SK-N-SH (cell line): ENCODE results near the gene SLAIN2. TPM values are rescaled to one million over a fixed set of nuclear protein-coding genes. Genes with fewer than 3 reads are reported as not detected.

Experiments used
- CTCF ChIA-PET: fragments of 300-600, 350-600 bp; formaldehyde crosslinking; extraction: SDS; loops from one replicate; lab custom pipeline; 2021; lab: Yijun Ruan, JAX
- POLR2A ChIA-PET: fragments of 350-600 bp; sonication (Branson Sonifier 250); formaldehyde crosslinking; extraction: SDS; loops from one replicate; lab custom pipeline; 2020; ENCODE audit warnings: antibody characterized with exemption, inconsistent platforms; lab: Yijun Ruan, JAX
- DNase-seq: peaks from one replicate; pipeline ENCODE4 v3.0.0; 2012
- H2AFZ ChIP-seq: fragments of 200-600 bp; sonication (generic); 2 replicates; pipeline ENCODE4 v1.8.1; 2016; ENCODE audit warnings: antibody characterized with exemption, mild to moderate bottlenecking, low read depth
- H3F3A ChIP-seq: fragments of 200-600 bp; sonication (generic); replicated peaks from 2 replicates; pipeline ENCODE3; 2016; ENCODE audit warnings: antibody characterized with exemption, mild to moderate bottlenecking; ENCODE audit not compliant: insufficient read depth
- H3K27ac ChIP-seq, 2 experiments: fragments of 200-500 bp in 1 of 2; fragments of 200-600 bp in 1 of 2; sonication (Bioruptor generic) in 1 of 2; sonication (generic), shearing (Covaris generic) in 1 of 2; 2 replicates each; pipeline versions ENCODE4 v1.5.1 to v1.6.1; 2014 to 2016; ENCODE audit warnings: low read depth in 2 of 2, inconsistent platforms in 1 of 2, low read length in 1 of 2, mild to moderate bottlenecking in 1 of 2, mixed read lengths in 1 of 2
- H3K27me3 ChIP-seq: fragments of 200-600 bp; sonication (generic), shearing (Covaris generic); 2 replicates; pipeline ENCODE4 v1.6.1; 2016; ENCODE audit warnings: mixed run types; ENCODE audit not compliant: insufficient read depth
- H3K36me3 ChIP-seq, 2 experiments: fragments of 200-500 bp in 1 of 2; fragments of 200-600 bp in 1 of 2; sonication (Bioruptor generic) in 1 of 2; sonication (generic) in 1 of 2; replicated peaks in 1 of 2; 2 replicates each; pipeline versions ENCODE3 to v1.5.1; 2014 to 2016; ENCODE audit warnings: low read length in 1 of 2, mild to moderate bottlenecking in 1 of 2; ENCODE audit not compliant: insufficient read depth in 2 of 2, control insufficient read depth in 1 of 2
- H3K4me1 ChIP-seq, 2 experiments: fragments of 200-500 bp in 1 of 2; fragments of 200-600 bp in 1 of 2; sonication (Bioruptor generic) in 1 of 2; sonication (generic), shearing (Covaris generic) in 1 of 2; 2 replicates each; pipeline versions ENCODE4 v1.5.1 to v1.6.1; 2014 to 2016; ENCODE audit warnings: low read depth in 1 of 2, low read length in 1 of 2, mixed run types in 1 of 2; ENCODE audit not compliant: insufficient read depth in 2 of 2, control insufficient read depth in 1 of 2
- H3K4me2 ChIP-seq: fragments of 200-600 bp; sonication (generic), shearing (Covaris generic); 2 replicates; pipeline ENCODE4 v1.6.1; 2017; ENCODE audit warnings: mixed run types
- H3K4me3 ChIP-seq, 2 experiments: fragments of 200-500 bp in 1 of 2; fragments of 200-600 bp in 1 of 2; sonication (Bioruptor generic) in 1 of 2; sonication (generic), shearing (Covaris generic) in 1 of 2; 2 replicates each; pipeline versions ENCODE4 v1.5.1 to v1.8.1; 2014 to 2016; ENCODE audit warnings: low read depth in 2 of 2, inconsistent platforms in 1 of 2, low read length in 1 of 2, mild to moderate bottlenecking in 1 of 2, mixed read lengths in 1 of 2, moderate library complexity in 1 of 2
- H3K79me2 ChIP-seq: fragments of 200-600 bp; sonication (generic); 2 replicates; pipeline ENCODE4 v1.8.1; 2017; ENCODE audit warnings: mild to moderate bottlenecking; ENCODE audit not compliant: insufficient read depth
- H3K9ac ChIP-seq: fragments of 200-600 bp; sonication (generic); 2 replicates; pipeline ENCODE4 v1.6.1; 2017; ENCODE audit warnings: mixed run types
- H3K9me2 ChIP-seq: fragments of 200-600 bp; sonication (generic); 2 replicates; pipeline ENCODE4 v1.6.1; 2017; ENCODE audit warnings: mixed run types
- H3K9me3 ChIP-seq: fragments of 200-600 bp; sonication (generic); 2 replicates; pipeline ENCODE4 v1.6.1; 2017; ENCODE audit warnings: mixed run types, mild to moderate bottlenecking, moderate library complexity
- H4K20me1 ChIP-seq: fragments of 200-600 bp; sonication (generic); 2 replicates; pipeline ENCODE4 v1.6.1; 2017; ENCODE audit warnings: mild to moderate bottlenecking, mixed run types; ENCODE audit not compliant: insufficient read depth
- ELF1 ChIP-seq: IDR thresholded peaks from 2 replicates; pipeline ENCODE4 v1.4.0; 2012
- FOSL2 ChIP-seq: IDR thresholded peaks from 2 replicates; pipeline ENCODE4 v1.4.0; 2012; ENCODE audit warnings: low read depth, mild to moderate bottlenecking, moderate library complexity, borderline replicate concordance
- FOXJ3 ChIP-seq: sonication (generic); formaldehyde crosslinking; IDR thresholded peaks from 2 replicates; pipeline ENCODE4 v1.5.1; 2020; ENCODE audit warnings: mild to moderate bottlenecking, missing genetic modification reagents
- GABPA ChIP-seq: IDR thresholded peaks from 2 replicates; pipeline ENCODE4 v1.4.0; 2012; ENCODE audit warnings: low read depth, mild to moderate bottlenecking
- GATA2 ChIP-seq: sonication (generic); formaldehyde crosslinking; IDR thresholded peaks from 2 replicates; pipeline ENCODE4 v1.5.0; 2020; ENCODE audit warnings: mild to moderate bottlenecking, missing genetic modification reagents
- MEF2A ChIP-seq: IDR thresholded peaks from 2 replicates; pipeline ENCODE4 v1.4.0; 2012; ENCODE audit warnings: low read depth, borderline replicate concordance
- NFIC ChIP-seq: IDR thresholded peaks from 2 replicates; pipeline ENCODE4 v1.4.0; 2012; ENCODE audit warnings: borderline replicate concordance
- NRF1 ChIP-seq: IDR thresholded peaks from 2 replicates; pipeline ENCODE4 v1.6.1; 2012; ENCODE audit warnings: low read depth, mild to moderate bottlenecking, low read length
- PBX3 ChIP-seq: IDR thresholded peaks from 2 replicates; pipeline ENCODE4; 2012
- POLR2AphosphoS5 ChIP-seq: IDR thresholded peaks from 2 replicates; pipeline ENCODE4 v1.6.1; 2012; ENCODE audit warnings: low read depth, low read length
- RAD21 ChIP-seq: IDR thresholded peaks from 2 replicates; pipeline ENCODE4 v1.6.1; 2012; ENCODE audit warnings: mild to moderate bottlenecking, low read length
- RXRA ChIP-seq: IDR thresholded peaks from 2 replicates; pipeline ENCODE4 v1.4.0; 2012; ENCODE audit warnings: low read depth, mild to moderate bottlenecking, borderline replicate concordance
- TCF12 ChIP-seq: IDR thresholded peaks from 2 replicates; pipeline ENCODE4 v1.4.0; 2012
- YY1 ChIP-seq: IDR thresholded peaks from 2 replicates; pipeline ENCODE4 v1.4.0; 2012; ENCODE audit warnings: low read depth, mild to moderate bottlenecking
- WGBS: methylation state at CpG from one replicate; pipeline ENCODE4 v1.1.6; 2017; ENCODE audit warnings: low lambda C conversion rate; 5-methylcytosine and 5-hydroxymethylcytosine counted together
- polyA plus RNA-seq, 3 experiments: library from polyadenylated mRNA; depleted of rRNA; stranded (reverse); fragments of >200 nt; gene quantifications; 2 replicates each; pipeline ENCODE4 v1.2.3, GENCODE V29; 2012
- TF ChIP-seq, protein P1 (sequence below): IDR thresholded peaks from 2 replicates; pipeline ENCODE4 v1.4.0; 2012; ENCODE audit warnings: low read depth, borderline replicate concordance
- TF ChIP-seq, protein P2 (sequence below): IDR thresholded peaks from 2 replicates; pipeline ENCODE4 v1.4.0; 2012; ENCODE audit warnings: low read depth, borderline replicate concordance

The SLAIN2 gene
- polyA plus RNA-seq, 1 of the 3 experiments (the other 2 are of a cell fraction): 17.0 TPM

GRCh38 chr4:48343035-48343434 is 1.7 kb downstream of the SLAIN2 start:
- Histone ChIP-seq H4K20me1 (peaks cover 49% of the 10 kb centered on the region), H3K27ac (peak overlapping the region in 1 of 2 experiments; percentile 8; a peak in 2 of 4 replicates), H3K9me2 (no peaks in the 10 kb centered on the region), H3K9ac (peak overlapping the region; percentile 94; the same call in 1 of the 2 replicates), H2AFZ (no peak overlapping the region), H3K27me3 (no peaks in the 10 kb centered on the region), H3K36me3 (no peaks in the 10 kb centered on the region), H3K9me3 (no peaks in the 10 kb centered on the region), H3F3A (peaks cover 4% of the 10 kb centered on the region), H3K79me2 (peaks cover 66% of the 10 kb centered on the region), H3K4me3 (peak overlapping the region; percentile 78 to 96), H3K4me2 (peak overlapping the region; percentile 91), H3K4me1 (peaks cover 16 to 31% of the 10 kb centered on the region in 2 experiments)
- ChIA-PET CTCF (interaction anchor here (1.1 to 2.9 kb wide), 4 partner anchors 14 to 203 kb away, joined by 3 to 9 read pairs (median 6); partner anchors contain the start of gene SLC10A4), POLR2A (interaction anchor here (2.4 kb wide), 1 partner anchor 141 kb away, joined by 7 read pairs; the partner anchor contains the start of gene SLC10A4)
- TF ChIP-seq YY1 (no peak), POLR2AphosphoS5 (no peak), GATA2 (CRISPR knock-in tag) (no peak), FOXJ3 (CRISPR knock-in tag) (no peak), PBX3 (no peak), RAD21 (no peak), ELF1 (no peak), RXRA (no peak)
- TF ChIP-seq, protein P1, sequence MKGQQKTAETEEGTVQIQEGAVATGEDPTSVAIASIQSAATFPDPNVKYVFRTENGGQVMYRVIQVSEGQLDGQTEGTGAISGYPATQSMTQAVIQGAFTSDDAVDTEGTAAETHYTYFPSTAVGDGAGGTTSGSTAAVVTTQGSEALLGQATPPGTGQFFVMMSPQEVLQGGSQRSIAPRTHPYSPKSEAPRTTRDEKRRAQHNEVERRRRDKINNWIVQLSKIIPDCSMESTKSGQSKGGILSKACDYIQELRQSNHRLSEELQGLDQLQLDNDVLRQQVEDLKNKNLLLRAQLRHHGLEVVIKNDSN: no peak
- 17% methylated on average over 3 of the region's 3 CpGs for WGBS
- no peak for DNase-seq

DNA sequence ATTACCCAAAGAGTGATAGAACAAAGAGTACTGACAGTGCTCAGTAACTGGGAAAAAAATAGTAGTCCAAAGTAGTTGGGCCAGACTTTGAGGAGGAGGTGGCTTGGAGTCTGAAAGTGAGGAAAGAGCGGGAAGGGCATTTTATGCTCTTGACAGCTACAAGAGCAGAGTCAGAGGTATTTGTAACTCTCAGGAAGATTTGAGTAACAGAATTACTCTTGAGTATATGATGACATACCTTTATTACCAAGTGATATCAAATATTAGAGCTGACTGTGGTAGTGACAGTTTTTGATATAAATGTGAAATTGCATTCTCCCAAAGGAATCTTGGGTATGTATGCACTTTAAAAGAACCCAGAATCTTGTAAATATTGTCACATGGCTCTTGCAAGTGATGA is 2.2 kb downstream of the SLAIN2 start:
- H3K9ac ChIP-seq: peak overlapping the region; percentile 94; the same call in 1 of the 2 replicates
- POLR2A ChIA-PET: no interaction called here
- 90% methylated on average over 1 of the region's 1 CpG for WGBS
- peaks cover 54% of the 10 kb centered on the region for H4K20me1 ChIP-seq
- H3K4me2 ChIP-seq: peak overlapping the region; percentile 91
- DNase-seq: no peak
- no peaks in the 10 kb centered on the region for H3K9me3 ChIP-seq
- H3K4me1 ChIP-seq: peaks cover 16 to 31% of the 10 kb centered on the region in 2 experiments
- H3F3A ChIP-seq: peaks cover 4% of the 10 kb centered on the region
- peak overlapping the region in 1 of 2 experiments; percentile 8; a peak in 1 of 4 replicates for H3K27ac ChIP-seq
- CTCF ChIA-PET: interaction anchor here (2.4 to 2.9 kb wide), 2 partner anchors 141 to 203 kb away, joined by 7 to 9 read pairs; no protein-coding TSS in a partner anchor
- peak overlapping the region; percentile 78 to 96; a peak in 3 of 4 replicates for H3K4me3 ChIP-seq
- no peaks in the 10 kb centered on the region for H3K27me3 ChIP-seq
- H3K79me2 ChIP-seq: peaks cover 71% of the 10 kb centered on the region
- no peak overlapping the region for H2AFZ ChIP-seq
- H3K36me3 ChIP-seq: no peaks in the 10 kb centered on the region
- TF ChIP-seq FOXJ3 (CRISPR knock-in tag) (no peak), RXRA (no peak), GABPA (no peak), NFIC (no peak), YY1 (no peak), MEF2A (no peak), TCF12 (no peak), FOSL2 (no peak), NRF1 (no peak), RAD21 (no peak)
- TF ChIP-seq, protein P1: no peak
- TF ChIP-seq, protein P2, sequence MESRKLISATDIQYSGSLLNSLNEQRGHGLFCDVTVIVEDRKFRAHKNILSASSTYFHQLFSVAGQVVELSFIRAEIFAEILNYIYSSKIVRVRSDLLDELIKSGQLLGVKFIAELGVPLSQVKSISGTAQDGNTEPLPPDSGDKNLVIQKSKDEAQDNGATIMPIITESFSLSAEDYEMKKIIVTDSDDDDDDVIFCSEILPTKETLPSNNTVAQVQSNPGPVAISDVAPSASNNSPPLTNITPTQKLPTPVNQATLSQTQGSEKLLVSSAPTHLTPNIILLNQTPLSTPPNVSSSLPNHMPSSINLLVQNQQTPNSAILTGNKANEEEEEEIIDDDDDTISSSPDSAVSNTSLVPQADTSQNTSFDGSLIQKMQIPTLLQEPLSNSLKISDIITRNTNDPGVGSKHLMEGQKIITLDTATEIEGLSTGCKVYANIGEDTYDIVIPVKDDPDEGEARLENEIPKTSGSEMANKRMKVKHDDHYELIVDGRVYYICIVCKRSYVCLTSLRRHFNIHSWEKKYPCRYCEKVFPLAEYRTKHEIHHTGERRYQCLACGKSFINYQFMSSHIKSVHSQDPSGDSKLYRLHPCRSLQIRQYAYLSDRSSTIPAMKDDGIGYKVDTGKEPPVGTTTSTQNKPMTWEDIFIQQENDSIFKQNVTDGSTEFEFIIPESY: no peak
- H3K9me2 ChIP-seq: no peaks in the 10 kb centered on the region
